ENCODE measurements around the gene WRAP73.

GRCh38 chr1:3649342-3650247 is at the start of gene WRAP73:
- TF ChIP-seq POLR2A (IDR thresholded peaks at IDR 0.05) (peak in 2 of 4 donors; percentile 22 to 43), EP300 (IDR thresholded peaks at IDR 0.05) (no peak), POLR2AphosphoS5 (IDR thresholded peaks at IDR 0.05) (peak in 2 of 3 donors; percentile 82 to 86)
- TF ChIP-seq, protein P1, sequence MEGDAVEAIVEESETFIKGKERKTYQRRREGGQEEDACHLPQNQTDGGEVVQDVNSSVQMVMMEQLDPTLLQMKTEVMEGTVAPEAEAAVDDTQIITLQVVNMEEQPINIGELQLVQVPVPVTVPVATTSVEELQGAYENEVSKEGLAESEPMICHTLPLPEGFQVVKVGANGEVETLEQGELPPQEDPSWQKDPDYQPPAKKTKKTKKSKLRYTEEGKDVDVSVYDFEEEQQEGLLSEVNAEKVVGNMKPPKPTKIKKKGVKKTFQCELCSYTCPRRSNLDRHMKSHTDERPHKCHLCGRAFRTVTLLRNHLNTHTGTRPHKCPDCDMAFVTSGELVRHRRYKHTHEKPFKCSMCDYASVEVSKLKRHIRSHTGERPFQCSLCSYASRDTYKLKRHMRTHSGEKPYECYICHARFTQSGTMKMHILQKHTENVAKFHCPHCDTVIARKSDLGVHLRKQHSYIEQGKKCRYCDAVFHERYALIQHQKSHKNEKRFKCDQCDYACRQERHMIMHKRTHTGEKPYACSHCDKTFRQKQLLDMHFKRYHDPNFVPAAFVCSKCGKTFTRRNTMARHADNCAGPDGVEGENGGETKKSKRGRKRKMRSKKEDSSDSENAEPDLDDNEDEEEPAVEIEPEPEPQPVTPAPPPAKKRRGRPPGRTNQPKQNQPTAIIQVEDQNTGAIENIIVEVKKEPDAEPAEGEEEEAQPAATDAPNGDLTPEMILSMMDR (IDR thresholded peaks at IDR 0.05), result no peak

Data from stomach (tissue), 4 donors.